Activated naive CD4-positive, alpha-beta T cell treated with anti-CD3 and anti-CD28 coated beads, Interleukin-2, amount 50 U/mL, for 72 hours (primary cell): ENCODE results near the gene WNT6. TPM values are rescaled to one million over a fixed set of nuclear protein-coding genes. Genes with fewer than 3 reads are reported as not detected.

Source experiments
- ATAC-seq, 2 donors: fragments of 150-1000 bp; cut with Tn5 transposase; 2 replicates each; pipeline ENCODE4 v1.10.0; 2021; ENCODE audit warnings: mild to moderate bottlenecking in 2 of 2, moderate library complexity in 2 of 2
- DNase-seq, 2 donors: peaks; one replicate each; pipeline ENCODE4 v3.0.0; 2021 to 2022; ENCODE audit warnings: low spot score in 2 of 2
- H3K27ac Mint-ChIP-seq, 2 donors: one replicate each; pipeline ENCODE4 v1.8.0; 2022; ENCODE audit warnings: mild to moderate bottlenecking in 2 of 2, mixed read lengths in 2 of 2
- H3K36me3 Mint-ChIP-seq, 2 donors: one replicate each; pipeline ENCODE4 v1.8.0; 2022; ENCODE audit warnings: mixed read lengths in 2 of 2
- H3K9me3 Mint-ChIP-seq, 2 donors: one replicate each; pipeline ENCODE4 v1.8.0; 2022; ENCODE audit warnings: mixed read lengths in 2 of 2
- total RNA-seq, 2 donors: library from RNA; stranded (reverse); gene quantifications; one replicate each; pipeline ENCODE4 v1.2.3, GENCODE V29; 2022

Gene WNT6
- total RNA-seq, 2 donors from 2014 or later, result not detected

GRCh38 chr2:218865396-218865795 is 5.8 kb downstream of the WNT6 start:
- Mint-ChIP-seq H3K27ac (no peak overlapping the region), H3K36me3 (no peaks in the 10 kb centered on the region), H3K9me3 (no peaks in the 10 kb centered on the region)
- ATAC-seq (no peak), DNase-seq (no peak)

- no peak overlapping the region for H3K27ac Mint-ChIP-seq
- H3K9me3 Mint-ChIP-seq, result no peaks in the 10 kb centered on the region
- DNase-seq (no peak), ATAC-seq (no peak)
- no peaks in the 10 kb centered on the region for H3K36me3 Mint-ChIP-seq
These were observed 6.4 kb downstream of the WNT6 start for GRCh38 chr2:218865999-218866398.

GRCh38 chr2:218867900-218868299 is 8.3 kb downstream of the WNT6 start:
- Mint-ChIP-seq H3K36me3 (peaks cover 0 to 4% of the 10 kb centered on the region in 2 donors), H3K9me3 (no peaks in the 10 kb centered on the region), H3K27ac (no peak overlapping the region)
- ATAC-seq (peak in 1 of 2 donors; percentile 39), DNase-seq (no peak)

- H3K27ac Mint-ChIP-seq, result no peak overlapping the region
- H3K36me3 Mint-ChIP-seq, result peaks cover 0 to 4% of the 10 kb centered on the region in 2 donors
- no peaks in the 10 kb centered on the region for H3K9me3 Mint-ChIP-seq
- ATAC-seq (no peak), DNase-seq (no peak)
These were observed 9.5 kb downstream of the WNT6 start for GRCh38 chr2:218869064-218869463.

DNA sequence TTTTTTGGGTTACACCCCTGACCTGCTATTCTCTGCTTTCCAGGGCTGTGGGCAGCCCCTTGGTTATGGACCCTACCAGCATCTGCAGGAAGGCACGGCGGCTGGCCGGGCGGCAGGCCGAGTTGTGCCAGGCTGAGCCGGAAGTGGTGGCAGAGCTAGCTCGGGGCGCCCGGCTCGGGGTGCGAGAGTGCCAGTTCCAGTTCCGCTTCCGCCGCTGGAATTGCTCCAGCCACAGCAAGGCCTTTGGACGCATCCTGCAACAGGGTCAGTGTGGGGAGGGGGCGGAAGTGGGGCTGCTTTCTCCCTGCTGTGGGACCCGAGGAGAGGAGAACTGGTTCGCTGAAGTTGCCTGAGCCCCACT is 11.4 kb downstream of the WNT6 start:
- Mint-ChIP-seq H3K9me3 (no peaks in the 10 kb centered on the region), H3K27ac (no peak overlapping the region), H3K36me3 (peaks cover 0 to 4% of the 10 kb centered on the region in 2 donors)
- ATAC-seq, result peak in 1 of 2 donors; percentile 11
- no peak for DNase-seq

DNA sequence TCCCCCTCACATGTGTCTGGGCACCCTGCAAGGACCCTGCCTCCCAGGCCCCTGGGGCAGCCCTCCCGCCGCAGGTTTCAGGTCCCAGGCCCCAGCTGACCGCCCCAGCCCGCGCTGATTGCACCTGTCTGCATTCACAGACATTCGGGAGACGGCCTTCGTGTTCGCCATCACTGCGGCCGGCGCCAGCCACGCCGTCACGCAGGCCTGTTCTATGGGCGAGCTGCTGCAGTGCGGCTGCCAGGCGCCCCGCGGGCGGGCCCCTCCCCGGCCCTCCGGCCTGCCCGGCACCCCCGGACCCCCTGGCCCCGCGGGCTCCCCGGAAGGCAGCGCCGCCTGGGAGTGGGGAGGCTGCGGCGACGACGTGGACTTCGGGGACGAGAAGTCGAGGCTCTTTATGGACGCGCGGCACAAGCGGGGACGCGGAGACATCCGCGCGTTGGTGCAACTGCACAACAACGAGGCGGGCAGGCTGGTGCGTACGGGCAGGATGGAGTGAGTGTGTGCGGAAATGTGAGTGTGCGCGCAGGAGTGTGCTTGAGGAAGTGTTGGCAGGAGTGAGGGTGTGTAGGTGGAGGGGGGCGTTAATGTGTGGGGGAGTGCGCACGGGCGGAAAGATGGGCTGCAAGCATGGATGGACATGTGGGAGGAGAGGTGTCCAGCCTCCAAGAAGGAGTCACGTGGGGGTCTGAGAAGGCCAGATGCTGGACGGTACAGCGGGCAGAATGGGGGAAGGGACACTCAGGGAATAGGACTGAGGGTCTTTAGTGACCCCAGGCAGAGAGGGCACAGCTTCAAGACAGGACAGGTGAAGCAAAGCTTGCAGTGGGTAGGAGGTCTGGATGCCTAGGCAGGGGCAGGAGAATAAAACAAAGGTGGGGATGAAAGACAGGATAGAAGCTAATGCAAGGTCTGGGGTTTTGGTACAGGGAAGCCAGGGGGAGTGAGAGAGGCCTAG is 12.0 kb downstream of the WNT6 start:
- Mint-ChIP-seq H3K27ac (no peak overlapping the region), H3K36me3 (peaks cover 0 to 4% of the 10 kb centered on the region in 2 donors), H3K9me3 (no peaks in the 10 kb centered on the region)
- no peak for ATAC-seq
- DNase-seq, result no peak

GRCh38 chr2:218872645-218873358 is 13.2 kb downstream of the WNT6 start:
- Mint-ChIP-seq H3K27ac (no peak overlapping the region), H3K36me3 (peaks cover 0 to 4% of the 10 kb centered on the region in 2 donors), H3K9me3 (no peaks in the 10 kb centered on the region)
- DNase-seq (no peak), ATAC-seq (no peak)

- ATAC-seq (peak in 1 of 2 donors; percentile 31), DNase-seq (no peak)
- H3K9me3 Mint-ChIP-seq, result no peaks in the 10 kb centered on the region
- no peak overlapping the region for H3K27ac Mint-ChIP-seq
- H3K36me3 Mint-ChIP-seq, result peaks cover 0 to 4% of the 10 kb centered on the region in 2 donors
These were observed 14.0 kb downstream of the WNT6 start for GRCh38 chr2:218873359-218874194.

GRCh38 chr2:218875692-218876246 is 16.2 kb downstream of the WNT6 start:
- ATAC-seq (no peak), DNase-seq (no peak)
- H3K9me3 Mint-ChIP-seq, result no peaks in the 10 kb centered on the region
- H3K36me3 Mint-ChIP-seq, result peaks cover 0 to 4% of the 10 kb centered on the region in 2 donors
- H3K27ac Mint-ChIP-seq, result no peak overlapping the region

GRCh38 chr2:218876562-218877219 is 17.1 kb downstream of the WNT6 start:
- Mint-ChIP-seq H3K9me3 (no peaks in the 10 kb centered on the region), H3K27ac (no peak overlapping the region), H3K36me3 (peaks cover 0 to 3% of the 10 kb centered on the region in 2 donors)
- DNase-seq (peak in 1 of 2 donors; percentile 79), ATAC-seq (peak; percentile 3 to 14)

DNA sequence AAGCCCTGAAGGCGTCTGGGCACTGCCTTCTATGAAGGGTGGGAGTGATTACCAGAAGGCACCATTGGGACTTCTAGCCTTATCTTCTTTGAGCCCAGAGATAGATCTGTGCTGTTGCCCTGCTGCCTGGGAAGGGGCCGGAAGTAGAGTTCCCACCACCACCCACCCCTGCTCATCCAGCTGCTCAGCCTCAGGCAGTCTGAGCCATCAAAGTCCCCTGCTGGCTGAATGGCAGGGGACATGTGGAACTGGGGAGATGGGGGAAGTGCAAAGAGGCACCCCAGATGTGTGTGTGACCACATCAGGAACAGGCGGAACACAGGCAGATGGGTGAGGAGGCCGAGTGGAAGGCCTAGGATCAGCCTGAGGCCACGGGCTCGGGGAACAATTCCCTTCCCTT is 17.7 kb downstream of the WNT6 start:
- ATAC-seq (no peak), DNase-seq (no peak)
- H3K27ac Mint-ChIP-seq, result no peak overlapping the region
- no peaks in the 10 kb centered on the region for H3K36me3 Mint-ChIP-seq
- H3K9me3 Mint-ChIP-seq, result no peaks in the 10 kb centered on the region

DNA sequence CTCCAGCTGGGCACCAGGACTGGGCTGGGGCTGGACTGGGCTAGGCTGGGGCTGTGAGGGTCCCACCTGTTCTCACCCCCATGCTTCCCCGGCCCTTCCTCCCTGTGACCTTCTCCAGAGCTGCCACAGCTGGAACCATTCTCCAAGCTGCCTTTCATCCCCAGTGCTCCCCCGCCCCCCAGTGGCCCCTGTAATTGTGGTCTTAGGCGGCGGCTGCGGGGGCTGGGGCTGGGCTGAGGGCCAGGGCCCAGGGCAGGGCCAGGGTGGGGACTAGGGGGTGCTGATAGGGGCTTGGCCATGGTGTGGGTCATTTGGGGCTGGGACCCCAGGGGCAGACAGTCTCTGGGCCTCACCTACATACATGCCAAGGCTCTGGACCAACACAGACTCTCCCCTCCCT is 18.3 kb downstream of the WNT6 start:
- ATAC-seq (no peak), DNase-seq (no peak)
- H3K27ac Mint-ChIP-seq, result no peak overlapping the region
- H3K36me3 Mint-ChIP-seq, result no peaks in the 10 kb centered on the region
- H3K9me3 Mint-ChIP-seq, result no peaks in the 10 kb centered on the region

- H3K36me3 Mint-ChIP-seq, result no peaks in the 10 kb centered on the region
- no peak overlapping the region for H3K27ac Mint-ChIP-seq
- DNase-seq (no peak), ATAC-seq (no peak)
- H3K9me3 Mint-ChIP-seq, result no peaks in the 10 kb centered on the region
These were observed 18.9 kb downstream of the WNT6 start for GRCh38 chr2:218878486-218878885.

- ATAC-seq (no peak), DNase-seq (no peak)
- Mint-ChIP-seq H3K9me3 (no peaks in the 10 kb centered on the region), H3K36me3 (no peaks in the 10 kb centered on the region), H3K27ac (no peak overlapping the region)
These were observed 19.5 kb downstream of the WNT6 start for GRCh38 chr2:218878926-218879761.

DNA sequence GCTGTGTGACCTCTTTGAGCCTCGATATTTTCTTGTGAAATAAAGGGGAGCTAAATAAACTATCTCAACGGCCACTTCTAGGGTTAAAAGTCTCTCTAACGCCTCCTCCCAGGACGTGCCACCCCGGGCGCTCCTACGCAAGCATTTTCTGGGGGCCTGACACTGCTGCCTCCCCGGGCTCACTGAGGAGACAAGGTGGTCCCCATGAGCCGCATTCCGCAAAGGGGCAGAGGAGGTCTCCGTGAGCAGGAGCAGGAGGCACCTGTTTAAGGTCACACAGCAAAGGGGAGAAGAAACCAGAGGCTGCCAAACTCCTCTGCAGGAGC is 20.1 kb downstream of the WNT6 start:
- ATAC-seq (peak in 1 of 2 donors; percentile 6), DNase-seq (no peak)
- H3K9me3 Mint-ChIP-seq, result no peaks in the 10 kb centered on the region
- H3K36me3 Mint-ChIP-seq, result peaks cover 4 to 5% of the 10 kb centered on the region in 2 donors
- H3K27ac Mint-ChIP-seq, result no peak overlapping the region
